C4-2B (cell line): ENCODE results near the gene INO80B.

Experiments
- ZFX ChIP-seq: fragments of 450-650 bp; IDR thresholded peaks from 2 replicates; pipeline ENCODE4 v1.6.1; 2017
- TF ChIP-seq, protein P1 (sequence below): fragments of 450-650 bp; conservative IDR thresholded peaks from 2 replicates; pipeline ENCODE4 v1.5.1; 2017; ENCODE audit warnings: mild to moderate bottlenecking

- TF ChIP-seq, protein P1, sequence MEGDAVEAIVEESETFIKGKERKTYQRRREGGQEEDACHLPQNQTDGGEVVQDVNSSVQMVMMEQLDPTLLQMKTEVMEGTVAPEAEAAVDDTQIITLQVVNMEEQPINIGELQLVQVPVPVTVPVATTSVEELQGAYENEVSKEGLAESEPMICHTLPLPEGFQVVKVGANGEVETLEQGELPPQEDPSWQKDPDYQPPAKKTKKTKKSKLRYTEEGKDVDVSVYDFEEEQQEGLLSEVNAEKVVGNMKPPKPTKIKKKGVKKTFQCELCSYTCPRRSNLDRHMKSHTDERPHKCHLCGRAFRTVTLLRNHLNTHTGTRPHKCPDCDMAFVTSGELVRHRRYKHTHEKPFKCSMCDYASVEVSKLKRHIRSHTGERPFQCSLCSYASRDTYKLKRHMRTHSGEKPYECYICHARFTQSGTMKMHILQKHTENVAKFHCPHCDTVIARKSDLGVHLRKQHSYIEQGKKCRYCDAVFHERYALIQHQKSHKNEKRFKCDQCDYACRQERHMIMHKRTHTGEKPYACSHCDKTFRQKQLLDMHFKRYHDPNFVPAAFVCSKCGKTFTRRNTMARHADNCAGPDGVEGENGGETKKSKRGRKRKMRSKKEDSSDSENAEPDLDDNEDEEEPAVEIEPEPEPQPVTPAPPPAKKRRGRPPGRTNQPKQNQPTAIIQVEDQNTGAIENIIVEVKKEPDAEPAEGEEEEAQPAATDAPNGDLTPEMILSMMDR: no peak
- no peak for TF ChIP-seq ZFX
These were observed 24.4 kb upstream of the INO80B start for GRCh38 chr2:74430502-74430901.
